GM23248 (cell line): ENCODE results near the gene IQSEC3.

ENCODE experiments used
- EZH2 ChIP-seq: fragments of 200-600 bp; sonication (generic); IDR thresholded peaks from 2 replicates; pipeline ENCODE4 v1.6.1; 2018; ENCODE audit warnings: antibody characterized with exemption, mild to moderate bottlenecking; ENCODE audit not compliant: insufficient read depth, poor library complexity, severe bottlenecking
- EZH2phosphoT487 ChIP-seq: fragments of 200-600 bp; sonication (generic); IDR thresholded peaks from 2 replicates; pipeline ENCODE4 v1.6.1; 2018; ENCODE audit warnings: antibody characterized with exemption, moderate library complexity, mild to moderate bottlenecking, low read depth; ENCODE audit not compliant: insufficient read depth

GRCh38 chr12:179885-180284 is 113.3 kb downstream of the IQSEC3 start:
- no peak for TF ChIP-seq EZH2phosphoT487
- no peak for TF ChIP-seq EZH2
